Measurements from ENCODE around the gene MED13L. TPM values are rescaled to one million over a fixed set of nuclear protein-coding genes. Genes with fewer than 3 reads are reported as not detected.
A peak's percentile ranks its signal among the peaks of the same experiment; 100 is the strongest.

Gene MED13L
- total RNA-seq, 2 experiments from 2014 or later: 40.5 to 41.1 TPM

DNA sequence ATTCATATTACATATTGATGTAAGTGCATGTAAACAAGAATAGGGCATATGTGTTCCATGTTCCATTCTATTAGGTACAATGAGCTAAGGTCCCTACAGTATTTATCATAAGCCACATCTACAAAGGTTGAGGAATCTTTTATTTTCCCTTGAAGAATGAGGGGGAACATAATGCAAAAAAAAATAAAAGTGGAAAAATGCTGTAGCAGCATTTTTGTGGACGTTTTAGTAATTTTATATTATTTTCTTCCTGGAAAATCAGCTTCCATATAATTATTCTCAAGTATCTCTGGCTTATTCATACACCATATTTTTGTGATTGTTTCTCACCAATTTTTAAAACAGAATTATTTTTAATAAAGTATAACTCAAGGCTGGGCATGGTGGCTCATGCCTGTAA lies 148.7 kb downstream of the MED13L start:
- H3K9me3 Mint-ChIP-seq: no peaks in the 10 kb centered on the region
- H3K27ac Mint-ChIP-seq: no peak overlapping the region
- peaks cover 52% of the 10 kb centered on the region for H3K4me1 Mint-ChIP-seq
- no peaks in the 10 kb centered on the region for H3K27me3 Mint-ChIP-seq
- H3K36me3 Mint-ChIP-seq: peaks cover 4% of the 10 kb centered on the region
- no peak overlapping the region for H3K4me3 Mint-ChIP-seq
- DNase-seq: no peak

- Mint-ChIP-seq H3K27me3 (no peaks in the 10 kb centered on the region), H3K9me3 (no peaks in the 10 kb centered on the region), H3K36me3 (peaks cover 4% of the 10 kb centered on the region), H3K27ac (no peak overlapping the region), H3K4me1 (peaks cover 52% of the 10 kb centered on the region), H3K4me3 (no peak overlapping the region)
- DNase-seq: no peak
Observed at GRCh38 chr12:116127859-116128258, 149.6 kb downstream of the MED13L start.

DNA sequence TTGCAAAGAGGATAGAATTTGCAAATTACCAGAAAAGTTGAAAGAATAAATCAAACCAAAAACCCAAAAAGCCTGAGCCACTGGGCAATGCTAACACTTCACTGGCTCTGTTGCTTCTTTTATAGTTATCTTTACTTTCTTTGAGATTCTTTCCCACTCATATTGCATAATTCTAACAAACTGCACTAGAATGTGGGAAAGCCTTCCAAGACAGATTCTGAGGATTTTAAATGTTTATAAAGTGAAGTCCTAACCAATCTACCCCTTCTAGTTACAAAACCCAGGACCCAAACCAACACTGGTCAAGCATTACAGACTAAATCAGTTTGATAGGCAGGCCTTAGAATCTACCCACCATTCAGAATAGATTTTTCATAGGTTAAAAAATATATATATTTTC lies 150.9 kb downstream of the MED13L start:
- Mint-ChIP-seq H3K4me1 (peaks cover 59% of the 10 kb centered on the region), H3K9me3 (no peaks in the 10 kb centered on the region)

GRCh38 chr12:116125956-116126566 lies 151.4 kb downstream of the MED13L start:
- Mint-ChIP-seq H3K27ac (no peak overlapping the region), H3K27me3 (no peaks in the 10 kb centered on the region), H3K9me3 (no peaks in the 10 kb centered on the region), H3K36me3 (peaks cover 4% of the 10 kb centered on the region), H3K4me1 (peaks cover 61% of the 10 kb centered on the region), H3K4me3 (no peak overlapping the region)
- DNase-seq: no peak

More for the DNA sequence above, 150.9 kb downstream of the MED13L start:
- Mint-ChIP-seq H3K4me3 (no peak overlapping the region), H3K27ac (no peak overlapping the region), H3K27me3 (no peaks in the 10 kb centered on the region), H3K36me3 (peaks cover 4% of the 10 kb centered on the region)
- no peak for DNase-seq

GRCh38 chr12:116125084-116125483 lies 152.4 kb downstream of the MED13L start:
- Mint-ChIP-seq H3K9me3 (no peaks in the 10 kb centered on the region), H3K4me1 (peaks cover 60% of the 10 kb centered on the region), H3K4me3 (no peak overlapping the region), H3K27ac (no peak overlapping the region), H3K27me3 (no peaks in the 10 kb centered on the region), H3K36me3 (peaks cover 4% of the 10 kb centered on the region)
- no peak for DNase-seq

DNA sequence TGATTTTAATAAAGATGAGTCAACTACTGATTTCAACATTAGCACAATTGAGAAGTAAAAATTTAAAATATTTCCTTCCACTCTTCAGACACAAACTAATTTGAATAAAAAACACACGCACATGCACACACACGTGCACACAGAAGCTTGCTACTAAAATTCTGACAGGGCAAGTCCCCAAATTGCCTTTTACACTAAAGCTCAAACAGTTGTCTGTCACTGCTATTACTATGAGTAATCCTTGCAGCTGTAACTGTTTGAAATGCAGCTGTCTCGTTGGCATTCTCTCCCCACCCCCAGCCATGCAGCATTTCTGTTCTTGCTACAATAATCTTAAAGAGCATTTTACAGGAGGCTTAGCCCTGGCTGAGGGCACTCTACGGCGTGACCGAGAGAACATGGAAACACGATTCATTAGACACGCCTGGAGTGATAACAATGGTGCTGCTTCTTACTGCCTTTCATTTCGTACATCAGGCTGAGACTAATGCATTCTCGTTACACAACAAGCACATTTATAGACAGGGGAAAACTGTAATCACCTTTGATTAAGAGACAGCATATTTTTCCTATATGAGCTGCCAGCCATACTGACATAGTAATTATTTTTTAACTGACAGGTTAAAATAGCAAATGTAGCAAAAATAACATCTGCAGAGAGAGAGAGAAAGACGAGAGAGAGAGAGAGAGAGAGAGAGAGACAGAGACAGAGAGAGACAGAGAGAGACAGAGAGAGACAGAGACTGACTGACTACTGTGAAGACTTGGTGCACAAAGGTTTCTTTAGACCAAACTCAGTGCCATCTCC lies 153.8 kb downstream of the MED13L start:
- no peaks in the 10 kb centered on the region for H3K27me3 Mint-ChIP-seq
- peaks cover 4% of the 10 kb centered on the region for H3K36me3 Mint-ChIP-seq
- no peak overlapping the region for H3K4me3 Mint-ChIP-seq
- H3K9me3 Mint-ChIP-seq: no peaks in the 10 kb centered on the region
- H3K4me1 Mint-ChIP-seq: peaks cover 59% of the 10 kb centered on the region
- DNase-seq: peak; percentile 28
- H3K27ac Mint-ChIP-seq: peak overlapping the region; percentile 4

GRCh38 chr12:116122628-116123027 lies 154.9 kb downstream of the MED13L start:
- Mint-ChIP-seq H3K4me3 (no peak overlapping the region), H3K9me3 (no peaks in the 10 kb centered on the region), H3K36me3 (peaks cover 2% of the 10 kb centered on the region), H3K27ac (no peak overlapping the region), H3K27me3 (no peaks in the 10 kb centered on the region), H3K4me1 (peaks cover 58% of the 10 kb centered on the region)
- DNase-seq: no peak

DNA sequence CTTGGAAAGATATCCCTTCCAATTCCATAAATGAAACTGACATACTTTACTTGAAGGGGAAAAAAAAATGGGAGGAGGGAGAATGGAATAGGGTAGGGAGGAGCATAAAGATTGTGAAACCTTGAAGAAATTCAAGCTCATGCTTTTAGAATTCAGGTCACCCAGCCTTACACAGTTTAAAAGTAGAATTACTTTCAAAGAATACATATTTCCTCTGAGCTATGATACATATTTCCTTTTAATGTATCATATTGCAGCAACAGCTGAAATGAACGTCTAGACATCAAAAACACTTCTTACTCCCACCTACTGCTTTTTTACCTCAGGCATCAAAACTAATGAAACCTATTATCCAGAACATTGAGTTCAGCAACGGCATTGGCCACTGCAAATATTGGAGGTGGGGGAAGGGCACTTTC lies 156.0 kb downstream of the MED13L start:
- Mint-ChIP-seq H3K4me3 (peak overlapping the region; percentile 36), H3K36me3 (peaks cover 2% of the 10 kb centered on the region), H3K27me3 (no peaks in the 10 kb centered on the region), H3K27ac (peak overlapping the region; percentile 10), H3K4me1 (peaks cover 64% of the 10 kb centered on the region), H3K9me3 (no peaks in the 10 kb centered on the region)
- DNase-seq: no peak

DNA sequence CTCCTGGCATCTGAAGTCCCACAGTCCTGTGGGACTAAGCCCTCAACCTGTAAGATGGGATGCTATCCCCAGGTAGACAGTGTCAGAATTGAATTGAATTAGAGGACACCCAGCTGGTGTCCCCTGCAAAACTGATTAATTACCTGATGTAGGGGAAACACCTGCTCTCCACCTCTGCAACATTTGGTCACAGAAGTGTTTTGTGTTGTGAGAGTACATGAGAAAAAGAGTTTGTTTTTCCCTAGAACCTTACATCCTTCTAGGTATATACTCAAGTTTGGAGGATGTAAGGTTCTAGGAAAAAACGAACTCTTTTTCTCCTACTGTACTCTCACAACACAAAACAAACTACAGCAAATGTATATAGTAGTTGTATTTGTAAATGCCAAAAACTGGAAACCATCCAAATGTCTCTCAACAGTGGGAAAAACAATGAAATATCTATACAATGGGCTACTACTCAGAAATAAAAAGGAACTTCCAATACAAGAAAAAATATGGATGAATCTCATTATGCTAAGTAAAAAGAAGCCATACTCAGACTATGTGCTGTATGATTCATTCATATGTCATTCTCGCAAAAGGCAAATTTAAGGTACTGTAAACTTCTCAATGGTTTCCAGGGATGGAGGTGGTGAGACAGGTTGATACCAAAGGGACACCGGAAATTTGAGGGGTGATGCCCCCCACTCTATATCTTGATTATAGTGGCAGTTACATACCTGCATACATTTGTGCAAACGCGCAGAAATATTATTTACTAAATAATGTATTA lies 160.7 kb downstream of the MED13L start:
- Mint-ChIP-seq H3K27ac (peak overlapping the region; percentile 20), H3K4me3 (no peak overlapping the region), H3K36me3 (no peaks in the 10 kb centered on the region), H3K4me1 (peaks cover 58% of the 10 kb centered on the region), H3K27me3 (no peaks in the 10 kb centered on the region), H3K9me3 (no peaks in the 10 kb centered on the region)
- no peak for DNase-seq

DNA sequence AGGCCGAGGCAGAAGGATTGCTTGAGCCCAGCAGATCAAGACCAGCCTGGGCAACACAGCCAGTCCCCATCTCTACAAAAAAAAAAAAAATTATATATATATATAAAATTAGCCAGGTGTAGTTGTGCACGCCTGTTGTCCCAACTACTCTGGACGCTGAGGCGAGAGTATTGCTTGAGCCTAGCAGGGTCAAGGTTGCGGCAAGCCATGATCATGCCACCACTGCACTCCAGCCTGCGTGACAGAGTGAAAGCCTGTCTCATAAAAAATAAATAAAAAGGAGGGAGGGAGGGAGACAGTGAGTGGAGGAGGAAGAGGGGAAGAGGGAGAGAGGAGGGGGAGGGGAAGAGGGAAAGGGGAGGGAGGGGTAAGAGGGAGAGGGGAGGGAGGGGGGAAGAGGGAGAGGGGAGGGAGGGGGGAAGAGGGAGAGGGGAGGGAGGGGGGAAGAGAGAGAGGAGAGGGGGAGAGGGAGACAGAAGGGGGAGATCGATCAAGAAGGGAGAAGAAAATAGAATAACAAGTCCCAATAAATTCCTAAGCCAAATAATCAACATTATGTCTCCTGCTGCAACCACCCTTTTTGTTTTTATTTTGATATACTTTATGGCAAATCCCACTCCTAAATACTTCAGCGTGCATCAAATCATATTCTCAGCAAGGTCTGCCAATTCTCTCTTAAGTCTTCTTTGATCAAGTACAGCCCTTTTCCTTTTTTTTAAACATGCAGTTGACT lies 163.9 kb downstream of the MED13L start:
- Mint-ChIP-seq H3K36me3 (peaks cover 13% of the 10 kb centered on the region), H3K9me3 (no peaks in the 10 kb centered on the region), H3K27ac (no peak overlapping the region), H3K4me1 (peaks cover 34% of the 10 kb centered on the region), H3K4me3 (no peak overlapping the region), H3K27me3 (no peaks in the 10 kb centered on the region)
- DNase-seq: no peak

DNA sequence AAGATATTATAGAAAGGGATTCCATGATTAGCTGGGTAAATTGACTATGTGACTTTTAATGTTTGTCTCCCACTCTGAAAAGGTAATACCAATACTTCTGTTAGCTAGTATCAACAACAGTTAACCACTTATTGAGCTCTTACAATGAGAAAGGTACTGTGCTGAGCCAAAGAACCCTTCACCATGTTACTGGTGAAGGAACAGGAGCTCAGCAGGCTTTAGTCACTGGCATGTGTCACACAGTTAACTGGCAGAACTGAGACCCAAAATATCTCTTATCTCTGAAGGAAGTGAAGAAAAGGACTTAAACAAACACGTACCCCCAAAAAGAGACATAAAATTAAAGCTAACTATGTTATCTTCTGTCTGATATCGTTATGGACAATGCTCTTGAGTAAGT lies 170.6 kb downstream of the MED13L start:
- Mint-ChIP-seq H3K27me3 (no peaks in the 10 kb centered on the region), H3K4me3 (no peak overlapping the region), H3K4me1 (peaks cover 5% of the 10 kb centered on the region), H3K9me3 (peaks cover 4% of the 10 kb centered on the region), H3K27ac (no peak overlapping the region), H3K36me3 (peaks cover 26% of the 10 kb centered on the region)
- DNase-seq: no peak

GRCh38 chr12:116104167-116104767 lies 173.2 kb downstream of the MED13L start:
- Mint-ChIP-seq H3K27ac (no peak overlapping the region), H3K36me3 (peaks cover 13% of the 10 kb centered on the region), H3K27me3 (no peaks in the 10 kb centered on the region), H3K4me3 (no peak overlapping the region), H3K9me3 (peaks cover 4% of the 10 kb centered on the region), H3K4me1 (peaks cover 22% of the 10 kb centered on the region)
- DNase-seq: no peak

GRCh38 chr12:116101991-116102390 lies 175.5 kb downstream of the MED13L start:
- Mint-ChIP-seq H3K36me3 (peaks cover 13% of the 10 kb centered on the region), H3K4me1 (peaks cover 26% of the 10 kb centered on the region), H3K4me3 (no peak overlapping the region), H3K9me3 (peaks cover 4% of the 10 kb centered on the region), H3K27ac (no peak overlapping the region), H3K27me3 (no peaks in the 10 kb centered on the region)
- DNase-seq: no peak

GRCh38 chr12:116099652-116100432 lies 177.7 kb downstream of the MED13L start:
- H3K36me3 Mint-ChIP-seq: peaks cover 8% of the 10 kb centered on the region
- peaks cover 26% of the 10 kb centered on the region for H3K4me1 Mint-ChIP-seq
- DNase-seq: peak; percentile 3
- H3K9me3 Mint-ChIP-seq: no peaks in the 10 kb centered on the region
- peak overlapping the region; percentile 20 for H3K4me3 Mint-ChIP-seq
- H3K27ac Mint-ChIP-seq: peak overlapping the region; percentile 56
- H3K27me3 Mint-ChIP-seq: no peaks in the 10 kb centered on the region
